ENCODE data around the gene OSGIN1.

OSGIN1 gene

DNA sequence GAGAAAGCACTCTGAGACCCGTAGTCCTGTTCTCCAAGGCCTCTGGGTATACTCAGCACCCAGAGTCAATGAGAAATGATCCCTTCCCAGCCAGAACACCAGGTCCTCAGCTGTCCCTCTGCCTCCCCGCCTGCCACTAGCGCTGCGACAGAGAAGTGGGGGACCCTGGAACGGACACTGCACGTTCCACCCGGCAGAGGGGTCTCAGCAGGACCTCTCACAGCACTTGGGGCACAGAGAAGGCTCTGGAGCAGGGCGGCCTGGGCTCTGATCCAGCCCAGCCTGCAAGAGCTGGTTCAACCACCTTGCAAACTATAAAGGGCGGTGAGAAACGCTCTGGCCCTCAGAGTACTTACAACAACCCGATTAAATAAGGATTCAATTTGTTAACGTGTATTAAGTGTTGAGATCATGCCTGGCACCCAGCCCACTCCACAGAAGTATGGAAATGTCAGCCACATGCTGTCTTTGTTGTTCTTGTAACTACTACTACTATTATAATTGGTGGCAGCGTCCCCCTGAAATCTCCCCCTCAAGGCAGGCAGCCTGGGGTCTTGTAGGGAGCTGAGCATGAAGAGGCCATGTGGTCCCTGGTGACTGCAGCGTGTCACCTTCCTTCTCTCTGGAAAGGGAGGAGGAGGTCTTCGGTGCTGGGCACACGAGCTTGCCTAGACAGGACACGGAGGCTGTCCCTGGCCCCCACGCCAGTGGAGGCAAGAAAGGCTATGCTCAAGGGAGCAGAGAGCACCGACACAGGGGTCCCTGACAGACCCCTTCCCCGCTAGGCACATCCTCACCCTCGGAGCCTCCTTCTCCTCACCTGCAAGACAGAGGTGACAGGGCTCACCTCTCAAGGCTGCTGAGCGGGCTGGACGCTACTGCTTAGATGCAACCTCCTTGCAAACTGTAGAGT, 2.4 kb downstream of the OSGIN1 start:
- TF ChIP-seq CTCF (IDR thresholded peaks at IDR 0.05; ENCODE audit: low read depth, low read length) = no peak
- no peak overlapping the region for H3K4me3 ChIP-seq (ENCODE audit: low read depth, low read length)

DNA sequence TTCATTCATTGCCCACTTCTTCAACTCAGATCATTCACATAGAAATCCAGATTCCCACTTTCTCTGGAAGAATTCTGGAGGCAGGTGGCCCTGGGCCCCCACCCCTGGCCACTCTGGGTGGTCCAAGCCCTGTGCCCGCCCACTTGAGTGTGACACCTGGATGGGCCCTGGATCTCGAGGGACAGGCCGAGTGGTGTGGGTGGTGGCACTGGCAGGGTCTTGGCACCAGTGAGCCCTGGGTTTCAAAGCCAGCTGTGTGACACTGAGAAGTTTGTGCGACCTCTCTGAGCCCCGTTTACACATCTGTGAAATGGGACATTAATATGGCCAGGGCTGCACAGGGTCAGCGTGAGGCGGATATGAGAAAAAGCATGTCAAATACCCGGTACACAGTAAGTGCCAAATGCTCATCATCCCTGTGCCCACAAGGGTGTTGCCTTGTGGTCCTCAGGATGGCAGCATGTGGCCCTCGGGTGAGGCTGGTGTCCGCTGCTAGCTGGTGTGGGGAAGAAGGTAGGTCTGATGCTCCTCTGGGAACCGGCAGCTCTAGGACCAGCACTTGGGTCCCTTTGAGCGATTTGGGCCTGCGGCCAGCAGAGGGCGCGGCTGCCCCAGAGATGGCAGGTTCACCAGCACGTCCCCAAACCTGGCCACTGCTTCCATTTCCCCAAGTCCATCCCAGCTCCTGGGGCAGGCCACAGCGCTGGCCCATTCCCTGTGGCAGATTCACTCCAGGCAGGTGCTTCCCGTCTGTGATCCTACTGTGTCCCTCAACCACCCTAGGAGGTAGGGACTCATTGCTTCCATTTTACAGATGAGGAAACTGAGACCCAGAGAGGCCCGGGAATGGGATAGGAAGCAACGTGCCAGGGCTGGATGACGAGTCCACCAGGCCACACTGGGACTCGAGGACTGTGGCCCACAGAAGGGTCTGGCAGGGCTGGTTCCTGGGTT, 3.6 kb downstream of the OSGIN1 start:
- no peak overlapping the region for H3K4me3 ChIP-seq (ENCODE audit: low read depth, low read length)
- peak; percentile 88 for TF ChIP-seq CTCF (IDR thresholded peaks at IDR 0.05; ENCODE audit: low read depth, low read length)

DNA sequence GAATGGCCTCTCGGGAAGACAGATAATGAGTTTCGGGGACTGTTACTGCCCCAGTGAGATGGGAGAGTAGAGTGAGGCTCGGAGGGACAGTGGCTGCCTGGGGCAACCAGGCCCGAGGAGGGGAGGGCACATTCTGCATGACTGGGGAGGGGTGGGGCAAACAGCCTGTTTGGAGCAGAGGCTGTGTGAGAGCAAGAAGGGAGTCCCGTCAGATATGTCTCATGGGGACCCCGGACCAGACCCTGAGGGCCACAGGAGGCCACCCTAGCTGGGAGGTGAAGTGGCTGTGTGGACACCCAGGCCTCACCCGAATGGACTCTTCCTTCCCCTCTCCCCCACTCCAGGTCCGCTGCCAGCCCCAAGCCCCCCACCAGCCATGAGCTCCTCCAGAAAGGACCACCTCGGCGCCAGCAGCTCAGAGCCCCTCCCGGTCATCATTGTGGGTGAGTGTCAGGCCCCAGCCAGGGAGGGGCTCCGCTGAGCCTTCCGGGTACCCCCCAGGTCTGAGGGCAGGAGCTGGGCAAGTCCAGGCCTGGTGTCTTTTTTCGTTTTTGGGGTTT, 4.3 kb downstream of the OSGIN1 start:
- no peak overlapping the region for H3K4me3 ChIP-seq (ENCODE audit: low read depth, low read length)
- no peak for TF ChIP-seq CTCF (IDR thresholded peaks at IDR 0.05; ENCODE audit: low read depth, low read length)

- no peak for TF ChIP-seq CTCF (IDR thresholded peaks at IDR 0.05; ENCODE audit: low read depth, low read length)
- H3K4me3 ChIP-seq (ENCODE audit: low read depth, low read length) = no peak overlapping the region
Observed at GRCh38 chr16:83958137-83958845, 5.3 kb downstream of the OSGIN1 start.

DNA sequence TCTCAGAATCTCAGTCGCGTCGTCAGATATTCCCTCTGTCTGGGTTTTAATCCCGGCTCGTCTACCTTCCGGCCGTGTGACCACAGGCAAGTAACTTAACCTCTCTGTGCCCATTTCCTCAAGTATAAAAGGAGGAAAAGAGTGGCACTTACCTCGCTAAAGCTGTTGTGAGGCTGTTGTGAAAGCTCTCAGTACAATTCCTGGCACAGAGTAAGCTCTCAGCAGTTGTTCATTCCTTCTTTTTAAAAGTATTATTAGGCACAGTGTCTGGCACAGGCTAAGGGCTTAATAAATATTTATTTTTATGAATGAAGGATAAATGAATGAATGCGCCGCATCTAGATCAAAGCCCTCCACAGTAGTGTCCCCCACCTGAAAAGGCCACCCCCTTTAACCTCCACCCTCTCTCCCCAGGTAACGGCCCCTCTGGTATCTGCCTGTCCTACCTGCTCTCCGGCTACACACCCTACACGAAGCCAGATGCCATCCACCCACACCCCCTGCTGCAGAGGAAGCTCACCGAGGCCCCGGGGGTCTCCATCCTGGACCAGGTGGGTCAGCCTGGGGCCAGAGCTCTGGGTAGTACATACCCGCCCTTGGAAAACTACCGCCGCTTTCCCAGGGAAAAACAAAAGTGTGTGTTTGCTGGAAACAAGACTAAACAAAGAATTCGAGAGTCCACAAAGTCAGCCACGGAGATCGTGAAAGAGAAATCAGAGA, 6.0 kb downstream of the OSGIN1 start:
- TF ChIP-seq CTCF (IDR thresholded peaks at IDR 0.05; ENCODE audit: low read depth, low read length) = no peak
- no peak overlapping the region for H3K4me3 ChIP-seq (ENCODE audit: low read depth, low read length)

DNA sequence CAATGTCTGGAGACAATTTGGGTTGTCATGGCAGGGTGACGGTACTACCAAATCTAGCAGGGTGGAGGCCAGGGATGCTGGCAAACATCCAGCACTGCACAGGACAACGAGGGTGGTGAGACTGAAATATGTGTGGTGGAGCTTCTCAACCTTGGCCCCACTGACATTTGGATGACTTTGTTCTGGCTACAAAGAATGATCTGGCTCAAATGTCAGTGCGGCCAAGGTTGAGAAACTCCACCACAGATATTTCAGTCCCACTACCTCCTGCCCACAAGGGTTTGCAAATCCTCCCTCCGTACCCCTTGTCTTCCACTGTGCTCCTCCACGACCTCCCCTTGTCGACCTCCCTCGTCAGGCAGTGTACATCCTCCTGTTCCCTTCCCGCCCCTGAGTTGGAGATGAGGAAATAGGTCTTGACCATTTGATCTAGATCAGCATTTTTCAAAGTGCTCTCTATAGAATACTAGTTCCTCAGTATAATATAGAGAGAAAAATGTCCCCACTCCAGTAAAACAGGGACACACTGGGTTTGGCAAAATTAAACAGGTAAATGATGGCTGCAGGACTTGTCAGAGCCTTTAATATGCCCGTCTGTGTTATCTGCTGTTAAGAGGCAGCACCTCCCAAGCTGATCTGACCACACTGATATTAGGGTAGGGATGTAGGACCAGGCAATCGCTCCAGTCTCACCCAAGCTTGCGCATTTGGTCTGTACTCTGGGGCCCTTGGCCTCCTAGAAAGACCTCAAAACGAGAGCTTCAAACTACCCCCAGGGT, 6.8 kb downstream of the OSGIN1 start:
- TF ChIP-seq CTCF (IDR thresholded peaks at IDR 0.05; ENCODE audit: low read depth, low read length) = no peak

More for the DNA sequence above, 6.8 kb downstream of the OSGIN1 start:
- H3K4me3 ChIP-seq (ENCODE audit: low read depth, low read length) = no peak overlapping the region

Measured in WI38 (cell line).